Spleen (tissue), 13 donors: Measurements from ENCODE around the gene RNF128. TPM values are rescaled to one million over a fixed set of nuclear protein-coding genes. Genes with fewer than 3 reads are reported as not detected.

Experiments
- DNase-seq: peaks from one replicate; pipeline ENCODE4 v3.0.0-alpha.2; 2020
- H3K27ac ChIP-seq, 8 donors: fragments of 200-600 bp; sonication (generic) in 7 of 8; 1 replicate in 4 of 8; 2 replicates in 4 of 8; pipeline versions ENCODE4 v1.5.0 to v1.8.0; 2016 to 2021; ENCODE audit warnings: inconsistent platforms in 4 of 8, mild to moderate bottlenecking in 4 of 8, moderate library complexity in 1 of 8
- H3K27me3 ChIP-seq, 7 donors: fragments of 200-600 bp; sonication (generic) in 6 of 7; replicated peaks in 1 of 7; 1 replicate in 4 of 7; 2 replicates in 3 of 7; pipeline versions ENCODE4 v1.5.0 to v1.8.0; 2016 to 2021; ENCODE audit warnings: inconsistent platforms in 3 of 7, mild to moderate bottlenecking in 1 of 7
- H3K36me3 ChIP-seq, 6 donors: fragments of 200-600 bp; sonication (generic) in 5 of 6; 1 replicate in 4 of 6; 2 replicates in 2 of 6; pipeline versions ENCODE4 v1.5.0 to v1.8.0; 2016 to 2021; ENCODE audit warnings: inconsistent platforms in 2 of 6
- H3K4me1 ChIP-seq, 6 donors: fragments of 200-600 bp; sonication (generic) in 5 of 6; 1 replicate in 3 of 6; 2 replicates in 3 of 6; pipeline versions ENCODE4 v1.5.0 to v1.8.0; 2016 to 2021; ENCODE audit warnings: inconsistent platforms in 3 of 6
- H3K4me3 ChIP-seq, 8 donors: fragments of 200-600 bp; sonication (generic) in 7 of 8; 1 replicate in 4 of 8; 2 replicates in 4 of 8; pipeline versions ENCODE4 v1.5.0 to v1.8.0; 2016 to 2021; ENCODE audit warnings: inconsistent platforms in 4 of 8, mild to moderate bottlenecking in 4 of 8, moderate library complexity in 2 of 8
- H3K9me3 ChIP-seq, 8 donors: fragments of 200-600 bp; sonication (generic) in 7 of 8; 1 replicate in 4 of 8; 2 replicates in 4 of 8; pipeline versions ENCODE4 v1.5.0 to v1.8.0; 2016 to 2021; ENCODE audit warnings: inconsistent platforms in 4 of 8
- POLR2A ChIP-seq, 3 donors: fragments of 450-650 bp; IDR thresholded peaks; one replicate each; pipeline ENCODE4 v1.5.1; 2017; ENCODE audit warnings: antibody characterized with exemption in 3 of 3, mild to moderate bottlenecking in 1 of 3
- POLR2AphosphoS5 ChIP-seq, 3 donors: sonication (generic); formaldehyde crosslinking; IDR thresholded peaks; one replicate each; pipeline ENCODE4 v1.5.1; 2017; ENCODE audit warnings: antibody characterized with exemption in 3 of 3
- WGBS, 5 donors: extraction: QIAGEN DNeasy Blood & Tissue Kit in 3 of 5; methylation state at CpG; one replicate each; pipeline versions ENCODE4 v1.1.5 to v1.1.7; 2013 to 2018; 5-methylcytosine and 5-hydroxymethylcytosine counted together
- intact Hi-C: fragments of 100-400 bp; cut with DNase I; formaldehyde crosslinking; loops from one replicate; pipeline ENCODE4 v1.15.0; 2023; ENCODE audit warnings: low total_unique reads
- long read RNA-seq, 2 donors: transcript quantifications; one replicate each; lab custom pipeline, GENCODE V29; 2026
- polyA plus RNA-seq, 3 donors: library from polyadenylated mRNA; stranded (reverse); fragments of 200-250 nt; gene quantifications; one replicate each; pipeline ENCODE4 v1.2.1, GENCODE V29; 2013
- total RNA-seq, 7 donors: library from RNA; depleted of rRNA in 3 of 7; stranded (reverse); fragments of >200 nt in 3 of 7; fragmentation: NEBNext Ultra II Directional in 4 of 7; extraction: Animal tissue kit (Norgen Biotek cat#: 25700) in 4 of 7; gene quantifications; one replicate each; pipeline versions ENCODE4 v1.1.0 to v1.2.1, GENCODE V29; 2016 to 2021
- TF ChIP-seq, protein P1 (sequence below), 11 experiments: fragments of 200-600 bp in 7 of 11; fragments of 450-650 bp in 4 of 11; sonication (generic) in 4 of 11; IDR thresholded peaks in 8 of 11; conservative IDR thresholded peaks in 3 of 11; 1 replicate in 7 of 11; 2 replicates in 4 of 11; pipeline versions ENCODE4 v1.4.0 to v1.8.0; 2016 to 2021; ENCODE audit warnings: antibody characterized with exemption in 11 of 11, inconsistent platforms in 4 of 11, mild to moderate bottlenecking in 1 of 11
- donor health status: healthy with polysubstance abuse.
- donor health status: DM: no; HTN: no; CAD: no; lungs with moderate emphysema.
- donor health status: DM: no; HTN: no; CAD: no.
- donor health status: Bipolar disorder and iron deficiency.
- donor health status: healthy.
- donor health status: DM: no; HTN: no; CAD: no.
- donor health status: DM: yes; HTN: yes; CAD: no.

Gene RNF128
- under 1 TPM in 2 of 7 donors, not detected in 5; 0.10 to 0.60 TPM for total RNA-seq
- polyA plus RNA-seq = not detected
- long read RNA-seq, donor 1 = 0 reads
- long read RNA-seq, donor 2, partial matches to known transcripts = 0 of 1 reads
- long read RNA-seq, donor 2, other reads (novel, unspliced or antisense) = 0 of 1 reads

GRCh38 chrX:106726485-106727437 is at the start of gene RNF128:
Gene RNF128 (plus strand): TSS chrX:106726701. CDS start chrX:106726914, 213 bp downstream.
- H3K27me3 ChIP-seq = peaks cover 0 to 38% (median 17%) of the 10 kb centered on the region in 7 donors
- H3K4me3 ChIP-seq = peak within 1 kb of the TSS in 7 of 8 donors; percentile 17 to 65 (median 25)
- H3K4me1 ChIP-seq = peaks cover 0 to 6% (median 0%) of the 10 kb centered on the region in 6 donors
- H3K27ac ChIP-seq = no peak within 1 kb of the TSS
- DNase-seq = peak; percentile 66
- no peaks in the 10 kb centered on the region for H3K9me3 ChIP-seq
- H3K36me3 ChIP-seq = no peaks in the 10 kb centered on the region
- TF ChIP-seq POLR2A (IDR thresholded peaks at IDR 0.05) (no peak), POLR2AphosphoS5 (IDR thresholded peaks at IDR 0.05) (no peak)
- TF ChIP-seq, protein P1, sequence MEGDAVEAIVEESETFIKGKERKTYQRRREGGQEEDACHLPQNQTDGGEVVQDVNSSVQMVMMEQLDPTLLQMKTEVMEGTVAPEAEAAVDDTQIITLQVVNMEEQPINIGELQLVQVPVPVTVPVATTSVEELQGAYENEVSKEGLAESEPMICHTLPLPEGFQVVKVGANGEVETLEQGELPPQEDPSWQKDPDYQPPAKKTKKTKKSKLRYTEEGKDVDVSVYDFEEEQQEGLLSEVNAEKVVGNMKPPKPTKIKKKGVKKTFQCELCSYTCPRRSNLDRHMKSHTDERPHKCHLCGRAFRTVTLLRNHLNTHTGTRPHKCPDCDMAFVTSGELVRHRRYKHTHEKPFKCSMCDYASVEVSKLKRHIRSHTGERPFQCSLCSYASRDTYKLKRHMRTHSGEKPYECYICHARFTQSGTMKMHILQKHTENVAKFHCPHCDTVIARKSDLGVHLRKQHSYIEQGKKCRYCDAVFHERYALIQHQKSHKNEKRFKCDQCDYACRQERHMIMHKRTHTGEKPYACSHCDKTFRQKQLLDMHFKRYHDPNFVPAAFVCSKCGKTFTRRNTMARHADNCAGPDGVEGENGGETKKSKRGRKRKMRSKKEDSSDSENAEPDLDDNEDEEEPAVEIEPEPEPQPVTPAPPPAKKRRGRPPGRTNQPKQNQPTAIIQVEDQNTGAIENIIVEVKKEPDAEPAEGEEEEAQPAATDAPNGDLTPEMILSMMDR (IDR thresholded peaks at IDR 0.05 in 8 of 11, conservative IDR thresholded peaks at IDR 0.05 in 3 of 11) = no peak
- WGBS, 5 donors = 3 to 44% (median 5%) methylated on average over 15 to 79 of the region's 79 CpGs
- intact Hi-C loops = no loop called here

DNA sequence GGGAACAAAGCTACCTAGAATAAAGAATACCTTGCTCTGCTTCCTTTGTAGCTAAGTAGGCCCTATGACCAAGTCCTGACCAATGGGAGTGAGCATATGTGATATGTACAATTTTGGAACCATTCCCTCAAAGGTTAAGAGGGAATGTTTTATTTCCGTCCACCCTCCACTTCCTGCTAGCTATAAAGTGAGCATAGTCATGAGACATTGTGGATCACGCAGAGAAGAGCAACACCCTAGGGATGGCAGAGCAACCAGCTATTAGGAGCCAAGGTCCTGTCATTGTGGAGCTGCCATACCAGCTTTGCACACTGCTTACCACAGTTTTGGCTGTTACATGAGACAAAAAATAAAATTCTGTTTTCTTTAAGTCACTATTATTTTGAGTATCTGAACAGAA is 45.8 kb upstream of the RNF128 start:
- H3K27me3 ChIP-seq = peaks cover 0 to 7% (median 0%) of the 10 kb centered on the region in 7 donors
- H3K27ac ChIP-seq = no peak overlapping the region
- no peak for TF ChIP-seq POLR2A (IDR thresholded peaks at IDR 0.05)
- TF ChIP-seq, protein P1 (IDR thresholded peaks at IDR 0.05 in 8 of 11, conservative IDR thresholded peaks at IDR 0.05 in 3 of 11) = no peak
- no peak for TF ChIP-seq POLR2AphosphoS5 (IDR thresholded peaks at IDR 0.05)
- H3K36me3 ChIP-seq = no peaks in the 10 kb centered on the region
- H3K4me1 ChIP-seq = no peaks in the 10 kb centered on the region
- H3K9me3 ChIP-seq = no peaks in the 10 kb centered on the region
- DNase-seq = no peak
- WGBS, 5 donors = 43 to 79% (median 68%) methylated on average over 2 of the region's 2 CpGs
- H3K4me3 ChIP-seq = no peak overlapping the region
- intact Hi-C loops = no loop called here

DNA sequence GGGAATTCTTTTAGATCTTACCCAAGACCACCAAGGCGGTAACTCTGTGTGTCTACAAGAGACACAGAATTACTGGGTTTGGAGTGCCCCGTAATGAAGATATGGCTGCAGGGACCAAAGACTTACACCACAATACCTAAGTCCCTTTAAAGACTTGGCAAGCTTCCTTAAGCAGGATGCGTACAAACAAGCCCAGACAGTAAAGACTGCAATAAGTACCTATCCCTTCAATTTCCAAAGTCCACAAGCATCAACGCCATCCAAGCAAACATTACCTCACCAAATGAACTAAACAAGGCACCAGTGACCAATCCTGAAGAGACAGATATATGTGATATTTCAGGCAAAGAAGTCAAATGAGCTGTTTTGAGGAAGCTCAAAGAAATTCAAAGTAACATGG is 42.3 kb upstream of the RNF128 start:
- intact Hi-C loops = no loop called here
- Histone ChIP-seq H3K27ac (no peak overlapping the region), H3K4me3 (no peak overlapping the region), H3K9me3 (no peaks in the 10 kb centered on the region), H3K27me3 (peaks cover 0 to 7% (median 0%) of the 10 kb centered on the region in 7 donors), H3K36me3 (no peaks in the 10 kb centered on the region), H3K4me1 (no peaks in the 10 kb centered on the region)
- 81 to 92% (median 88%) methylated on average over 1 to 4 of the region's 4 CpGs for WGBS, 5 donors
- TF ChIP-seq POLR2A (IDR thresholded peaks at IDR 0.05) = no peak
- TF ChIP-seq POLR2AphosphoS5 (IDR thresholded peaks at IDR 0.05) = no peak
- TF ChIP-seq, protein P1 (IDR thresholded peaks at IDR 0.05 in 8 of 11, conservative IDR thresholded peaks at IDR 0.05 in 3 of 11) = no peak
- DNase-seq = no peak
